ENCODE data around the gene COL15A1. TPM values are rescaled to one million over a fixed set of nuclear protein-coding genes. Genes with fewer than 3 reads are reported as not detected.

COL15A1 gene
- total RNA-seq, 1 experiment from 2014 or later: 0.22 TPM

DNA sequence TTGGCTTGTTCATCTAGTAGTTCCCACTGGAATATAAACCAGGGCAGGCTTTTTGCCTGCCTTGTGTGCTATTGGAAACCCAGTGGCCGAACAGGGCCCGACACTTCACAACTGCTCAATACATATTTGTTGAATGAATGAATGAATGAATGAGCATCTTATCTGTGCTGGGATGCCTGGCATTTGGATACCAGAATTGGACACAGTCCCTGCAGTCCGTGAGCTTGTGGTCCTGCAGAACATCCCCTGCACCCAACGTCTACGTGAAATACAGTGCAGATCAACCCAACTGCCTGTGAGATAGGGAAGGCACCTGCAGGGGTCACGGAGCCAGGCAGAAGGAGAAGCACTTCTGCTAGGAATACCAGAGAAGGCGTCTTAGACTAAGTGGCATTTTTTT is 30.0 kb upstream of the COL15A1 start (continued):
- TF ChIP-seq, protein P1, sequence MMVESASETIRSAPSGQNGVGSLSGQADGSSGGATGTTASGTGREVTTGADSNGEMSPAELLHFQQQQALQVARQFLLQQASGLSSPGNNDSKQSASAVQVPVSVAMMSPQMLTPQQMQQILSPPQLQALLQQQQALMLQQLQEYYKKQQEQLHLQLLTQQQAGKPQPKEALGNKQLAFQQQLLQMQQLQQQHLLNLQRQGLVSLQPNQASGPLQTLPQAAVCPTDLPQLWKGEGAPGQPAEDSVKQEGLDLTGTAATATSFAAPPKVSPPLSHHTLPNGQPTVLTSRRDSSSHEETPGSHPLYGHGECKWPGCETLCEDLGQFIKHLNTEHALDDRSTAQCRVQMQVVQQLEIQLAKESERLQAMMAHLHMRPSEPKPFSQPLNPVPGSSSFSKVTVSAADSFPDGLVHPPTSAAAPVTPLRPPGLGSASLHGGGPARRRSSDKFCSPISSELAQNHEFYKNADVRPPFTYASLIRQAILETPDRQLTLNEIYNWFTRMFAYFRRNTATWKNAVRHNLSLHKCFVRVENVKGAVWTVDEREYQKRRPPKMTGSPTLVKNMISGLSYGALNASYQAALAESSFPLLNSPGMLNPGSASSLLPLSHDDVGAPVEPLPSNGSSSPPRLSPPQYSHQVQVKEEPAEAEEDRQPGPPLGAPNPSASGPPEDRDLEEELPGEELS (CRISPR knock-in tag; IDR thresholded peaks at IDR 0.05): no peak
- TF ChIP-seq, protein P2, sequence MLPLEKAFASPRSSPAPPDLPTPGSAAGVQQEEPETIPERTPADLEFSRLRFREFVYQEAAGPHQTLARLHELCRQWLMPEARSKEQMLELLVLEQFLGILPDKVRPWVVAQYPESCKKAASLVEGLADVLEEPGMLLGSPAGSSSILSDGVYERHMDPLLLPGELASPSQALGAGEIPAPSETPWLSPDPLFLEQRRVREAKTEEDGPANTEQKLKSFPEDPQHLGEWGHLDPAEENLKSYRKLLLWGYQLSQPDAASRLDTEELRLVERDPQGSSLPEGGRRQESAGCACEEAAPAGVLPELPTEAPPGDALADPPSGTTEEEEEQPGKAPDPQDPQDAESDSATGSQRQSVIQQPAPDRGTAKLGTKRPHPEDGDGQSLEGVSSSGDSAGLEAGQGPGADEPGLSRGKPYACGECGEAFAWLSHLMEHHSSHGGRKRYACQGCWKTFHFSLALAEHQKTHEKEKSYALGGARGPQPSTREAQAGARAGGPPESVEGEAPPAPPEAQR (CRISPR knock-in tag; IDR thresholded peaks at IDR 0.05): no peak
- TF ChIP-seq FOXK1 (CRISPR knock-in tag; IDR thresholded peaks at IDR 0.05): no peak
- no peak for TF ChIP-seq SOX15 (CRISPR knock-in tag; IDR thresholded peaks at IDR 0.05)
- TF ChIP-seq, protein P3, sequence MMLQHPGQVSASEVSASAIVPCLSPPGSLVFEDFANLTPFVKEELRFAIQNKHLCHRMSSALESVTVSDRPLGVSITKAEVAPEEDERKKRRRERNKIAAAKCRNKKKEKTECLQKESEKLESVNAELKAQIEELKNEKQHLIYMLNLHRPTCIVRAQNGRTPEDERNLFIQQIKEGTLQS (CRISPR knock-in tag; conservative IDR thresholded peaks at IDR 0.05): no peak
- TF ChIP-seq GABPB1 (CRISPR knock-in tag; IDR thresholded peaks at IDR 0.05): no peak
- TF ChIP-seq, protein P4, sequence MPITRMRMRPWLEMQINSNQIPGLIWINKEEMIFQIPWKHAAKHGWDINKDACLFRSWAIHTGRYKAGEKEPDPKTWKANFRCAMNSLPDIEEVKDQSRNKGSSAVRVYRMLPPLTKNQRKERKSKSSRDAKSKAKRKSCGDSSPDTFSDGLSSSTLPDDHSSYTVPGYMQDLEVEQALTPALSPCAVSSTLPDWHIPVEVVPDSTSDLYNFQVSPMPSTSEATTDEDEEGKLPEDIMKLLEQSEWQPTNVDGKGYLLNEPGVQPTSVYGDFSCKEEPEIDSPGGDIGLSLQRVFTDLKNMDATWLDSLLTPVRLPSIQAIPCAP (CRISPR knock-in tag; IDR thresholded peaks at IDR 0.05): no peak
- TF ChIP-seq, protein P5, sequence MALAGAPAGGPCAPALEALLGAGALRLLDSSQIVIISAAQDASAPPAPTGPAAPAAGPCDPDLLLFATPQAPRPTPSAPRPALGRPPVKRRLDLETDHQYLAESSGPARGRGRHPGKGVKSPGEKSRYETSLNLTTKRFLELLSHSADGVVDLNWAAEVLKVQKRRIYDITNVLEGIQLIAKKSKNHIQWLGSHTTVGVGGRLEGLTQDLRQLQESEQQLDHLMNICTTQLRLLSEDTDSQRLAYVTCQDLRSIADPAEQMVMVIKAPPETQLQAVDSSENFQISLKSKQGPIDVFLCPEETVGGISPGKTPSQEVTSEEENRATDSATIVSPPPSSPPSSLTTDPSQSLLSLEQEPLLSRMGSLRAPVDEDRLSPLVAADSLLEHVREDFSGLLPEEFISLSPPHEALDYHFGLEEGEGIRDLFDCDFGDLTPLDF (CRISPR knock-in tag; IDR thresholded peaks at IDR 0.05): no peak
- TF ChIP-seq ZNF219 (CRISPR knock-in tag; IDR thresholded peaks at IDR 0.05; ENCODE audit: borderline replicate concordance): no peak

DNA sequence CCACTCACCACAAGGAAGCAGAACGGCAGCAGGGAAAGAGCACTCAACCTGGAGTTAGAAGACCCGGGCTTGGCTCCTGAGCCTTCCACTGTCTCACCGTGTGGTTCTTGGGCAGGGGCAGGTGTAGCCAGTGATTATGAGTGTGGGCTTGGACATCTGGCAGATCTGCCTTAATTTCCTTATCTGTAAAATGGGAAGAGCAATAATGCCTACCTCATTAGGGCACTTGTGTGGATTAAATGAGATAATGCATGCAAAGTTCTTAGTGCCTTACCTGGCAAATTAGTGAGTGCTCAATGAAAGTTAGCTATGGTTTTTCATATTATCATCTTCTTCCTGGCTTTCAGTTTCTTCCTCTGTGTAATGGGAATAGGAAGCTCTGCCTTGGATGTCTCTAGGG is 28.1 kb upstream of the COL15A1 start:
- ChIA-PET POLR2A (no interaction called here), CTCF (interaction anchor here (1.7 kb wide), 1 partner anchor 83 kb away, joined by 10 read pairs; no protein-coding TSS in a partner anchor)
- H3K27me3 Mint-ChIP-seq (ENCODE audit: low read depth): no peaks in the 10 kb centered on the region
- ATAC-seq (no peak), DNase-seq (ENCODE audit: low spot score) (no peak)
- no peak overlapping the region for H3K27ac Mint-ChIP-seq
- no peaks in the 10 kb centered on the region for H3K9me3 Mint-ChIP-seq
- H3K36me3 Mint-ChIP-seq: no peaks in the 10 kb centered on the region
- peaks cover 9% of the 10 kb centered on the region for H3K4me1 Mint-ChIP-seq
- no peak overlapping the region for H3K4me3 Mint-ChIP-seq
- TF ChIP-seq, protein P6, sequence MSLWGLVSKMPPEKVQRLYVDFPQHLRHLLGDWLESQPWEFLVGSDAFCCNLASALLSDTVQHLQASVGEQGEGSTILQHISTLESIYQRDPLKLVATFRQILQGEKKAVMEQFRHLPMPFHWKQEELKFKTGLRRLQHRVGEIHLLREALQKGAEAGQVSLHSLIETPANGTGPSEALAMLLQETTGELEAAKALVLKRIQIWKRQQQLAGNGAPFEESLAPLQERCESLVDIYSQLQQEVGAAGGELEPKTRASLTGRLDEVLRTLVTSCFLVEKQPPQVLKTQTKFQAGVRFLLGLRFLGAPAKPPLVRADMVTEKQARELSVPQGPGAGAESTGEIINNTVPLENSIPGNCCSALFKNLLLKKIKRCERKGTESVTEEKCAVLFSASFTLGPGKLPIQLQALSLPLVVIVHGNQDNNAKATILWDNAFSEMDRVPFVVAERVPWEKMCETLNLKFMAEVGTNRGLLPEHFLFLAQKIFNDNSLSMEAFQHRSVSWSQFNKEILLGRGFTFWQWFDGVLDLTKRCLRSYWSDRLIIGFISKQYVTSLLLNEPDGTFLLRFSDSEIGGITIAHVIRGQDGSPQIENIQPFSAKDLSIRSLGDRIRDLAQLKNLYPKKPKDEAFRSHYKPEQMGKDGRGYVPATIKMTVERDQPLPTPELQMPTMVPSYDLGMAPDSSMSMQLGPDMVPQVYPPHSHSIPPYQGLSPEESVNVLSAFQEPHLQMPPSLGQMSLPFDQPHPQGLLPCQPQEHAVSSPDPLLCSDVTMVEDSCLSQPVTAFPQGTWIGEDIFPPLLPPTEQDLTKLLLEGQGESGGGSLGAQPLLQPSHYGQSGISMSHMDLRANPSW (CRISPR knock-in tag; conservative IDR thresholded peaks at IDR 0.05; ENCODE audit: low read depth): no peak
- TF ChIP-seq GABPB1 (CRISPR knock-in tag; IDR thresholded peaks at IDR 0.05) (no peak), NR1H2 (CRISPR knock-in tag; IDR thresholded peaks at IDR 0.05) (no peak), SOX15 (CRISPR knock-in tag; IDR thresholded peaks at IDR 0.05) (no peak), ZNF423 (CRISPR knock-in tag; IDR thresholded peaks at IDR 0.05) (no peak), IRF2 (CRISPR knock-in tag; IDR thresholded peaks at IDR 0.05; ENCODE audit: borderline replicate concordance, low read depth) (no peak), HMGA2 (CRISPR knock-in tag; IDR thresholded peaks at IDR 0.05) (no peak), ZNF317 (CRISPR knock-in tag; IDR thresholded peaks at IDR 0.05; ENCODE audit: borderline replicate concordance, low read depth) (no peak), ZNF121 (CRISPR knock-in tag; IDR thresholded peaks at IDR 0.05) (no peak)
- TF ChIP-seq, protein P7, sequence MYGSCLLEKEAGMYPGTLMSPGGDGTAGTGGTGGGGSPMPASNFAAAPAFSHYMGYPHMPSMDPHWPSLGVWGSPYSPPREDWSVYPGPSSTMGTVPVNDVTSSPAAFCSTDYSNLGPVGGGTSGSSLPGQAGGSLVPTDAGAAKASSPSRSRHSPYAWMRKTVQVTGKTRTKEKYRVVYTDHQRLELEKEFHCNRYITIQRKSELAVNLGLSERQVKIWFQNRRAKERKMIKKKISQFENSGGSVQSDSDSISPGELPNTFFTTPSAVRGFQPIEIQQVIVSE (CRISPR knock-in tag; IDR thresholded peaks at IDR 0.05; ENCODE audit: borderline replicate concordance): no peak
- TF ChIP-seq, protein P8, sequence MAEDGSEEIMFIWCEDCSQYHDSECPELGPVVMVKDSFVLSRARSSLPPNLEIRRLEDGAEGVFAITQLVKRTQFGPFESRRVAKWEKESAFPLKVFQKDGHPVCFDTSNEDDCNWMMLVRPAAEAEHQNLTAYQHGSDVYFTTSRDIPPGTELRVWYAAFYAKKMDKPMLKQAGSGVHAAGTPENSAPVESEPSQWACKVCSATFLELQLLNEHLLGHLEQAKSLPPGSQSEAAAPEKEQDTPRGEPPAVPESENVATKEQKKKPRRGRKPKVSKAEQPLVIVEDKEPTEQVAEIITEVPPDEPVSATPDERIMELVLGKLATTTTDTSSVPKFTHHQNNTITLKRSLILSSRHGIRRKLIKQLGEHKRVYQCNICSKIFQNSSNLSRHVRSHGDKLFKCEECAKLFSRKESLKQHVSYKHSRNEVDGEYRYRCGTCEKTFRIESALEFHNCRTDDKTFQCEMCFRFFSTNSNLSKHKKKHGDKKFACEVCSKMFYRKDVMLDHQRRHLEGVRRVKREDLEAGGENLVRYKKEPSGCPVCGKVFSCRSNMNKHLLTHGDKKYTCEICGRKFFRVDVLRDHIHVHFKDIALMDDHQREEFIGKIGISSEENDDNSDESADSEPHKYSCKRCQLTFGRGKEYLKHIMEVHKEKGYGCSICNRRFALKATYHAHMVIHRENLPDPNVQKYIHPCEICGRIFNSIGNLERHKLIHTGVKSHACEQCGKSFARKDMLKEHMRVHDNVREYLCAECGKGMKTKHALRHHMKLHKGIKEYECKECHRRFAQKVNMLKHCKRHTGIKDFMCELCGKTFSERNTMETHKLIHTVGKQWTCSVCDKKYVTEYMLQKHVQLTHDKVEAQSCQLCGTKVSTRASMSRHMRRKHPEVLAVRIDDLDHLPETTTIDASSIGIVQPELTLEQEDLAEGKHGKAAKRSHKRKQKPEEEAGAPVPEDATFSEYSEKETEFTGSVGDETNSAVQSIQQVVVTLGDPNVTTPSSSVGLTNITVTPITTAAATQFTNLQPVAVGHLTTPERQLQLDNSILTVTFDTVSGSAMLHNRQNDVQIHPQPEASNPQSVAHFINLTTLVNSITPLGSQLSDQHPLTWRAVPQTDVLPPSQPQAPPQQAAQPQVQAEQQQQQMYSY (CRISPR knock-in tag; IDR thresholded peaks at IDR 0.05): no peak
- TF ChIP-seq, protein P9, sequence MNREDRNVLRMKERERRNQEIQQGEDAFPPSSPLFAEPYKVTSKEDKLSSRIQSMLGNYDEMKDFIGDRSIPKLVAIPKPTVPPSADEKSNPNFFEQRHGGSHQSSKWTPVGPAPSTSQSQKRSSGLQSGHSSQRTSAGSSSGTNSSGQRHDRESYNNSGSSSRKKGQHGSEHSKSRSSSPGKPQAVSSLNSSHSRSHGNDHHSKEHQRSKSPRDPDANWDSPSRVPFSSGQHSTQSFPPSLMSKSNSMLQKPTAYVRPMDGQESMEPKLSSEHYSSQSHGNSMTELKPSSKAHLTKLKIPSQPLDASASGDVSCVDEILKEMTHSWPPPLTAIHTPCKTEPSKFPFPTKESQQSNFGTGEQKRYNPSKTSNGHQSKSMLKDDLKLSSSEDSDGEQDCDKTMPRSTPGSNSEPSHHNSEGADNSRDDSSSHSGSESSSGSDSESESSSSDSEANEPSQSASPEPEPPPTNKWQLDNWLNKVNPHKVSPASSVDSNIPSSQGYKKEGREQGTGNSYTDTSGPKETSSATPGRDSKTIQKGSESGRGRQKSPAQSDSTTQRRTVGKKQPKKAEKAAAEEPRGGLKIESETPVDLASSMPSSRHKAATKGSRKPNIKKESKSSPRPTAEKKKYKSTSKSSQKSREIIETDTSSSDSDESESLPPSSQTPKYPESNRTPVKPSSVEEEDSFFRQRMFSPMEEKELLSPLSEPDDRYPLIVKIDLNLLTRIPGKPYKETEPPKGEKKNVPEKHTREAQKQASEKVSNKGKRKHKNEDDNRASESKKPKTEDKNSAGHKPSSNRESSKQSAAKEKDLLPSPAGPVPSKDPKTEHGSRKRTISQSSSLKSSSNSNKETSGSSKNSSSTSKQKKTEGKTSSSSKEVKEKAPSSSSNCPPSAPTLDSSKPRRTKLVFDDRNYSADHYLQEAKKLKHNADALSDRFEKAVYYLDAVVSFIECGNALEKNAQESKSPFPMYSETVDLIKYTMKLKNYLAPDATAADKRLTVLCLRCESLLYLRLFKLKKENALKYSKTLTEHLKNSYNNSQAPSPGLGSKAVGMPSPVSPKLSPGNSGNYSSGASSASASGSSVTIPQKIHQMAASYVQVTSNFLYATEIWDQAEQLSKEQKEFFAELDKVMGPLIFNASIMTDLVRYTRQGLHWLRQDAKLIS (CRISPR knock-in tag; IDR thresholded peaks at IDR 0.05; ENCODE audit: borderline replicate concordance): no peak

Measured in WTC11 (cell line).